NCI-H128 (cell line): ENCODE data around the gene SLC10A1.

Experiments used
- DNase-seq: peaks from one replicate; lab custom pipeline; 2025; ENCODE audit not compliant: unreplicated experiment; lab: John Stamatoyannopoulos, UW

SLC10A1 gene

GRCh38 chr14:69726761-69727511 is 70.1 kb downstream of the SLC10A1 start:
- peak; percentile 64 for DNase-seq
